Measurements from ENCODE around the gene MKLN1. TPM values are rescaled to one million over a fixed set of nuclear protein-coding genes. Genes with fewer than 3 reads are reported as not detected.

Gene MKLN1
- total RNA-seq, 1 experiment from 2014 or later = 34.3 TPM

GRCh38 chr7:131341690-131342089 lies 14.0 kb downstream of the MKLN1 start:
- Histone ChIP-seq H3K4me1 (ENCODE audit: insufficient read depth, low read length) (0 out of 2 replicates have a peak, but pooled peaks cover 3% of the 10 kb centered on the region), H2BK12ac (ENCODE audit: insufficient read length, low read depth, low read length) (no peak overlapping the region), H3K4ac (ENCODE audit: low read depth, low read length) (no peak overlapping the region), H3T11ph (ENCODE audit: low read length) (no peak overlapping the region), H3K14ac (ENCODE audit: insufficient read depth, low read length) (no peak overlapping the region), H4K5ac (ENCODE audit: insufficient read length, low read depth, low read length) (no peak overlapping the region), H4K91ac (ENCODE audit: insufficient read length, low read depth, low read length) (no peak overlapping the region), H3K4me2 (ENCODE audit: insufficient read depth, insufficient read length, low read length) (no peak overlapping the region), H4K20me1 (ENCODE audit: control insufficient read depth, insufficient read depth, insufficient read length) (no peaks in the 10 kb centered on the region), H2BK15ac (ENCODE audit: low read depth, low read length) (no peak overlapping the region), H2BK120ac (ENCODE audit: low read depth, low read length, poor library complexity, severe bottlenecking) (no peak overlapping the region), H2BK20ac (ENCODE audit: low read depth, low read length, poor library complexity, severe bottlenecking) (no peak overlapping the region), H2AK5ac (ENCODE audit: insufficient read length, low read length) (no peak overlapping the region), H3K27ac (ENCODE audit: insufficient read length, low read depth, low read length) (no peak overlapping the region), H2BK5ac (ENCODE audit: insufficient read length, low read length) (no peak overlapping the region), H3K79me1 (ENCODE audit: insufficient read depth, low read depth, low read length, poor library complexity, severe bottlenecking) (peaks cover 10% of the 10 kb centered on the region), H4K8ac (replicated peaks; ENCODE audit: insufficient read length, low read depth, low read length) (no peak overlapping the region), H3K27me3 (ENCODE audit: insufficient read depth, low read length) (no peaks in the 10 kb centered on the region), H2AFZ (ENCODE audit: low read length) (no peak overlapping the region), H3K9ac (ENCODE audit: extremely low read depth, insufficient read length, low read length) (no peak overlapping the region), H3K9me3 (ENCODE audit: control insufficient read depth, low read depth, low read length) (peaks cover 5% of the 10 kb centered on the region), H3K79me2 (ENCODE audit: insufficient read depth, low read length) (peaks cover 24% of the 10 kb centered on the region; the same call in 1 of the 2 replicates), H3K18ac (ENCODE audit: insufficient read length, low read depth, low read length) (no peak overlapping the region), H3K23me2 (ENCODE audit: insufficient read length, low read depth, low read length, poor library complexity, severe bottlenecking) (no peaks in the 10 kb centered on the region), H3K56ac (ENCODE audit: insufficient read length, low read depth, low read length) (no peak overlapping the region), H3K23ac (ENCODE audit: insufficient read length, low read depth, low read length) (no peak overlapping the region)
- H3K4me1 Mint-ChIP-seq = peaks cover 10 to 18% of the 10 kb centered on the region in 2 experiments
- peaks cover 8 to 11% of the 10 kb centered on the region in 2 experiments for H3K9me3 Mint-ChIP-seq
- peaks cover 6 to 27% (median 15%) of the 10 kb centered on the region in 3 experiments for H3K36me3 Mint-ChIP-seq (ENCODE audit: insufficient read depth in 1 of 3, low read depth in 3 of 3)
- DNase-seq = peak; percentile 39
- 0 out of 7 replicates have a peak overlapping the region, but pooled peaks of 1 of the 3 experiments have one; percentile 10 for H3K27ac Mint-ChIP-seq
- WGBS (ENCODE audit: extremely low coverage, insufficient read length, low lambda C conversion rate) = no CpG with 5 or more reads among the region's 1 CpG
- no peak for TF ChIP-seq CTCF (conservative IDR thresholded peaks at IDR 0.05)
- no peak overlapping the region for H3K4me3 Mint-ChIP-seq
- no peaks in the 10 kb centered on the region for H3K27me3 Mint-ChIP-seq (ENCODE audit: low read depth)
